MCF 10A (cell line): ENCODE results near the gene CRIP3. TPM values are rescaled to one million over a fixed set of nuclear protein-coding genes. Genes with fewer than 3 reads are reported as not detected.

ENCODE experiments used
- BruUV-seq: library from RNA; stranded (reverse); fragments of 400-500 nt; replicated peaks from 2 replicates; lab custom pipeline; 2021; lab: Mats Ljungman, UMichigan
- CTCF ChIA-PET: fragments of 300-600 bp; sonication (Branson Sonifier 250); formaldehyde crosslinking; extraction: SDS; loops from one replicate; lab custom pipeline; 2021; ENCODE audit warnings: antibody characterized with exemption, inconsistent platforms; lab: Yijun Ruan, JAX
- POLR2A ChIA-PET: fragments of 300-600, 350-650 bp; sonication (Branson Sonifier 250); formaldehyde crosslinking; extraction: SDS; loops from one replicate; lab custom pipeline; 2020; ENCODE audit warnings: antibody characterized with exemption, inconsistent platforms; lab: Yijun Ruan, JAX
- DNase-seq: peaks from one replicate; pipeline ENCODE4 v3.0.0-alpha.2; 2018; ENCODE audit not compliant: unreplicated experiment
- H3K27ac Mint-ChIP-seq: one replicate; pipeline ENCODE4 v1.8.0; 2022; ENCODE audit warnings: mild to moderate bottlenecking, low read depth, mixed read lengths; ENCODE audit not compliant: unreplicated experiment
- H3K27me3 Mint-ChIP-seq: one replicate; pipeline ENCODE4 v1.8.0; 2022; ENCODE audit warnings: mixed read lengths; ENCODE audit not compliant: insufficient read depth, unreplicated experiment
- H3K36me3 Mint-ChIP-seq: one replicate; pipeline ENCODE4 v1.8.0; 2022; ENCODE audit warnings: mild to moderate bottlenecking, moderate library complexity, mixed read lengths; ENCODE audit not compliant: insufficient read depth, unreplicated experiment
- H3K4me1 Mint-ChIP-seq: one replicate; pipeline ENCODE4 v1.8.0; 2022; ENCODE audit warnings: mixed read lengths; ENCODE audit not compliant: insufficient read depth, unreplicated experiment
- H3K4me3 Mint-ChIP-seq: one replicate; pipeline ENCODE4 v1.8.0; 2022; ENCODE audit warnings: mild to moderate bottlenecking, moderate library complexity, mixed read lengths; ENCODE audit not compliant: unreplicated experiment
- H3K9me3 Mint-ChIP-seq: one replicate; pipeline ENCODE4 v1.8.0; 2022; ENCODE audit warnings: mixed read lengths; ENCODE audit not compliant: unreplicated experiment
- CTCF ChIP-seq: fragments of 200-600 bp; IDR thresholded peaks from one replicate; pipeline ENCODE4 v1.8.0; 2022; ENCODE audit warnings: antibody characterized with exemption, mild to moderate bottlenecking; ENCODE audit not compliant: unreplicated experiment
- intact Hi-C: fragments of 100-400 bp; cut with micrococcal nuclease; formaldehyde crosslinking; loops from 2 replicates; pipeline ENCODE4 v1.14.1; 2022
- total RNA-seq: library from RNA; stranded (reverse); gene quantifications from 2 replicates; pipeline ENCODE4 v1.2.3, GENCODE V29; 2022

CRIP3 gene
- total RNA-seq, 1 experiment from 2014 or later = not detected

- Mint-ChIP-seq H3K4me3 (no peak overlapping the region), H3K27me3 (no peaks in the 10 kb centered on the region), H3K27ac (no peak overlapping the region), H3K4me1 (no peaks in the 10 kb centered on the region), H3K36me3 (peaks cover 13% of the 10 kb centered on the region), H3K9me3 (no peaks in the 10 kb centered on the region)
- ChIA-PET POLR2A (no interaction called here), CTCF (no interaction called here)
- no peak for TF ChIP-seq CTCF
- intact Hi-C loops = no loop called here
- no TSS peak for BruUV-seq
- no peak for DNase-seq
Observed at GRCh38 chr6:43331470-43331869, 22.8 kb upstream of the CRIP3 start.

GRCh38 chr6:43328528-43328927 is 19.9 kb upstream of the CRIP3 start:
- no peak for DNase-seq
- no peaks in the 10 kb centered on the region for H3K4me1 Mint-ChIP-seq
- no peak for TF ChIP-seq CTCF
- peaks cover 6% of the 10 kb centered on the region for H3K36me3 Mint-ChIP-seq
- intact Hi-C loops = no loop called here
- no TSS peak for BruUV-seq
- ChIA-PET POLR2A (interaction anchor here (0.7 kb wide), 1 partner anchor 15 kb away, joined by 3 read pairs; no protein-coding TSS in a partner anchor), CTCF (interaction anchor here (1.4 kb wide), 1 partner anchor 10 kb away, joined by 7 read pairs; no protein-coding TSS in a partner anchor)
- H3K27me3 Mint-ChIP-seq = no peaks in the 10 kb centered on the region
- H3K27ac Mint-ChIP-seq = no peak overlapping the region
- H3K9me3 Mint-ChIP-seq = no peaks in the 10 kb centered on the region
- H3K4me3 Mint-ChIP-seq = no peak overlapping the region

- H3K4me1 Mint-ChIP-seq = no peaks in the 10 kb centered on the region
- H3K9me3 Mint-ChIP-seq = no peaks in the 10 kb centered on the region
- H3K27ac Mint-ChIP-seq = no peak overlapping the region
- no peak overlapping the region for H3K4me3 Mint-ChIP-seq
- intact Hi-C loops = no loop called here
- POLR2A ChIA-PET = interaction anchor here (0.7 to 2.6 kb wide), 2 partner anchors 9 to 117 kb away, joined by 3 to 8 read pairs; no protein-coding TSS in a partner anchor
- CTCF ChIA-PET = interaction anchor here (0.7 to 1.1 kb wide), 3 partner anchors 9 to 12 kb away, joined by 3 to 5 read pairs (median 4); no protein-coding TSS in a partner anchor
- no TSS peak for BruUV-seq
- no peaks in the 10 kb centered on the region for H3K27me3 Mint-ChIP-seq
- no peak for DNase-seq
- TF ChIP-seq CTCF = no peak
- H3K36me3 Mint-ChIP-seq = peaks cover 11% of the 10 kb centered on the region
Observed at GRCh38 chr6:43325876-43326275, 17.2 kb upstream of the CRIP3 start.

GRCh38 chr6:43318011-43318410 is 9.4 kb upstream of the CRIP3 start:
- CTCF ChIA-PET = interaction anchor here (0.5 to 2.1 kb wide), 3 partner anchors 17 to 188 kb away, joined by 3 to 6 read pairs (median 5); no protein-coding TSS in a partner anchor
- H3K4me1 Mint-ChIP-seq = no peaks in the 10 kb centered on the region
- H3K27me3 Mint-ChIP-seq = no peaks in the 10 kb centered on the region
- no peak for DNase-seq
- H3K9me3 Mint-ChIP-seq = no peaks in the 10 kb centered on the region
- no peak overlapping the region for H3K27ac Mint-ChIP-seq
- POLR2A ChIA-PET = no interaction called here
- BruUV-seq = no TSS peak
- TF ChIP-seq CTCF = no peak
- H3K36me3 Mint-ChIP-seq = peaks cover 1% of the 10 kb centered on the region
- intact Hi-C loops = no loop called here
- H3K4me3 Mint-ChIP-seq = no peak overlapping the region
